ENCODE results near the gene PLCXD3.
"Not testable (repeated sequence)": the region's sequence is repeated elsewhere in the genome, so short reads cannot be mapped to it uniquely, and the experiment has no call there.

PLCXD3 gene

GRCh38 chr5:41485533-41485932, 24.9 kb downstream of the PLCXD3 start:
- DNase-seq (ENCODE audit: low read depth) = no peak

GRCh38 chr5:41482715-41483114, 27.7 kb downstream of the PLCXD3 start:
- DNase-seq (ENCODE audit: low read depth) = no peak

- no peak for DNase-seq (ENCODE audit: low read depth)
Observed at GRCh38 chr5:41482173-41482572, 28.2 kb downstream of the PLCXD3 start.

- DNase-seq (ENCODE audit: low read depth) = not testable (repeated sequence)
Observed at GRCh38 chr5:41471571-41472208, 38.7 kb downstream of the PLCXD3 start.

GRCh38 chr5:41465493-41466171, 44.8 kb downstream of the PLCXD3 start:
- DNase-seq (ENCODE audit: low read depth) = no peak

- no peak for DNase-seq (ENCODE audit: low read depth)
Observed at GRCh38 chr5:41459557-41459956, 50.8 kb downstream of the PLCXD3 start.

- DNase-seq (ENCODE audit: low read depth) = no peak
Observed at GRCh38 chr5:41457094-41457493, 53.3 kb downstream of the PLCXD3 start.

GRCh38 chr5:41452506-41452905, 57.9 kb downstream of the PLCXD3 start:
- DNase-seq (ENCODE audit: low read depth) = no peak

GRCh38 chr5:41447650-41448510, 62.5 kb downstream of the PLCXD3 start:
- no peak for DNase-seq (ENCODE audit: low read depth)

GRCh38 chr5:41445937-41446563, 64.4 kb downstream of the PLCXD3 start:
- no peak for DNase-seq (ENCODE audit: low read depth)

GRCh38 chr5:41435276-41435675, 75.1 kb downstream of the PLCXD3 start:
- DNase-seq (ENCODE audit: low read depth) = no peak

- DNase-seq (ENCODE audit: low read depth) = no peak
Observed at GRCh38 chr5:41433552-41434181, 76.7 kb downstream of the PLCXD3 start.

- no peak for DNase-seq (ENCODE audit: low read depth)
Observed at GRCh38 chr5:41432481-41433253, 77.7 kb downstream of the PLCXD3 start.

GRCh38 chr5:41427505-41427904, 82.9 kb downstream of the PLCXD3 start:
- no peak for DNase-seq (ENCODE audit: low read depth)

GRCh38 chr5:41425736-41426135, 84.7 kb downstream of the PLCXD3 start:
- DNase-seq (ENCODE audit: low read depth) = no peak

- no peak for DNase-seq (ENCODE audit: low read depth)
Observed at GRCh38 chr5:41420492-41421067, 89.8 kb downstream of the PLCXD3 start.

- no peak for DNase-seq (ENCODE audit: low read depth)
Observed at GRCh38 chr5:41418220-41419031, 92.0 kb downstream of the PLCXD3 start.

GRCh38 chr5:41416336-41416735, 94.1 kb downstream of the PLCXD3 start:
- DNase-seq (ENCODE audit: low read depth) = no peak

- DNase-seq (ENCODE audit: low read depth) = no peak
Observed at GRCh38 chr5:41415242-41415641, 95.2 kb downstream of the PLCXD3 start.

GRCh38 chr5:41414598-41414997, 95.8 kb downstream of the PLCXD3 start:
- DNase-seq (ENCODE audit: low read depth) = no peak
